ENCODE measurements around the gene TTC28.

The TTC28 gene

DNA sequence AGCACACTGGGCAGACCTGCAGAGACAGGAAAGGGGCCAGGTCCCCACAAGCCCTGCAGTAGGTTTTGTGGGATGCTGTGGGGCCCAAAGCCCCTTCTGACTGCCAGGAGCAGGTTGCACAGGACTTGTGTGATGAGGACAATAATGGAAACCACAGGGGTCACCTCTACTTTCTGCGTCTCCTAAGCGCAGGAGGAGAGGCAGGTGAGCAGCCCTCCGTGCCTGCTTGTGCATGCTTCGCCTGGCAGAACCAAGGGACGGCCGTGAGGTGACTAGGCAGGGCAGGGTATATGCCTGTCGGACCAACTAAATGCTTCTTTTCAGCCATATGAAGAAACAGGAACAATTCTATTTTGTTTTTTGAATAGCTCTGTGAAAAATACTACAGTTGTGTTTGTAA is 682.7 kb downstream of the TTC28 start:
- FAIRE-seq, result no peak

- no peak for FAIRE-seq
Measured at GRCh38 chr22:27996529-27996925, 683.1 kb downstream of the TTC28 start.

DNA sequence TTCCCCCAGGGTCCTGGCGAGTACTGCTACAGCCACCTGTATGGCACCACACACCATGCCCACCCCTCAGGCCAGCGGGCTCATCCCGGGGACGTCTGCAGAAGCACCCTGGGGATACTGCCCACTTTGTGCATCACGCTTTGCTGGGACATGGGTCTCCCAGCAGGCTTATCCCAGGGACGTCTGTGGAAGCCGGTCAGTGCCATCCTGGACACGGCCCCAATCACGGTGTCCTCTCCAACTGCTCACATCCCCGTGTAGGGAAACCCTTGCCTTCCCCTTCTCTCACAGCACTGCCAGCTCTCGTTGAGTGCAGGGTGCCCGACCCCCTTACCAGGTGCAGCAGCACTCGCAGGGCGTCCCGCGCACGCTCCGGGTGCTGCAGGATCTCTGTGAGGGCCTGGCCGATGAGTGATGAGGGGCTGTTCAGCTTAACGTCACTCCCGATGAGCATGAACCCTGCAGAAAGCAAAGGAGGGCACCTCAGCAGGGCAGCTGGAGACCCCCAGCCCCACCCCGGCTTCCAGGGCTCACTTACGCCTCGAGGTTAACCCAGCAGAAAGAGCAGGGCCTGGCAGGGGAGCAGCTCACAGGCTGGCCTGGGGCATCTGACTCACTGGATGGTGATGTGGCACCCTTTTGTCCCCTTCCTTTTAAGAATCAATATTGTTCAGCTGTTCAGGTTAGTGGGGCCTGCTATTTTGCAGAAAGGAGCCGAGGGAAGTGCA is 683.7 kb downstream of the TTC28 start:
- no peak for FAIRE-seq

DNA sequence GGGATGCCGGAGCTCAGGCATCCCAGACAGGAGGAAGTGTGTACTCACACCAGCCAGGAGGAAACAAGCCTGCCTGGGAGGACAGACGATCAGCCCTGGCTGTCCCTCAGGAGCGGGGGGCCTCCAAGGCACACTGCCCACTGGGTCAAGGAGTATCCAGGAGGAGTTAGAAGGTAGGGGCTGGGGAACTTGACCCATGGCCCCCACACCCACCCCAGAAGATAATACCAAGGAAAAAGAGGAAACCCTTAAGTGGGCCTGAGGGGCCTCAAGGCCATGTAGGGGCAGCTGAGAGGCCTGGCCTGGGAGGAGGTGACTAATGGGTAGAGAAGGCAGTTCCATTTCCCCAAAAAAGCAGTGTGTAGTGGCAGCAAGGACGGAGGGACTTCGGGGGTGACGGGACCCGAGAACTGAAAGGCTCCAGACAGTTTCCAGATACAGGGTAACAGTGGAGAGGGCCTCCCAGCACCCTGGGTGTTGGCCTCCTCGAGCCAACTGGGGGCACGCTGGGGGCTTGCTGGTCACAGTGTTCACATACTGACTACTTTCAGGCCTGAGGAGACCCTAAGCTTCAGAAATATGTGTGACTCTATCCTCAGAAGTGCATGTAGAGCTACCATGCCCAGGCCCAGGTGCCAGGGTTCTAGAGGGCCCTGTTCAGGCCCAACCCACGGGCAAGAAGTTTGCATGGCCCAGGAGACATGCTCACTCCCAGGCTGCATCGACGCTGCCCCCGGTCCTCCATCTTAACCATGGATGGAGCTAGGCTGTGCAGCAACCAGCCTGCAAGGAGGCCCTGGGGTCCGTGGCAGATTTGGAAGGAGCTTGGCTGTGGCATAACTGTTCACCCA is 684.9 kb downstream of the TTC28 start:
- FAIRE-seq, result no peak

DNA sequence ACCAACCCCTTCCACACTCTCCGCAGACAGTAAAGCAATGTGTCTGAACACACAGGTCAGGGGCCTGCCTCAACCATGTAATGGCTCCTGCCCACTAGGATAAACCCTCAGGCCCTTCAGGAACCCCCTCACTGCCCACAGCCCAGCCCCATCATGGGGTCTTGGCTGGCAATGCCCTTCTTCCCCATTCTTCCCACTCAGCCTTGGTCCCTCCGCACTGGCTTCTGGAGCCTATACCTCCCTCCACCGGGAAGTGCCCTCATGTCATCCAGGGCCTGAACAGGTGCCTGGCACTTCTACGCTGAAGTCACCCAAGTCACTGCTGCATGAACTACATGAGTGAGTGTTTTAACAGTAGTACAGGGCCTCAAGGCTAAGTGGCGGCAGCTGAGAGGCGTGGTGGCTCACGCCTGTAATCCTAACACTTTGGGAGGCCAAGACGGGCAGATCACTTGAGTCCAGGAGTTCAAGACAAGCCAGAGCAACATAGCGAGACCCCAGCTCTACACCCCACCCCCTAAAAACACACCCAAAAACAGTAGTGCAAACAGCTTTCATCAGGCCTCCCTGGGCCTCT is 685.8 kb downstream of the TTC28 start:
- no peak for FAIRE-seq

- no peak for FAIRE-seq
Measured at GRCh38 chr22:27993201-27993635, 686.4 kb downstream of the TTC28 start.

- FAIRE-seq, result no peak
Measured at GRCh38 chr22:27992294-27993165, 687.1 kb downstream of the TTC28 start.

- FAIRE-seq, result no peak
Measured at GRCh38 chr22:27991586-27992293, 687.9 kb downstream of the TTC28 start.

- no peak for FAIRE-seq
Measured at GRCh38 chr22:27990879-27991278, 688.8 kb downstream of the TTC28 start.

DNA sequence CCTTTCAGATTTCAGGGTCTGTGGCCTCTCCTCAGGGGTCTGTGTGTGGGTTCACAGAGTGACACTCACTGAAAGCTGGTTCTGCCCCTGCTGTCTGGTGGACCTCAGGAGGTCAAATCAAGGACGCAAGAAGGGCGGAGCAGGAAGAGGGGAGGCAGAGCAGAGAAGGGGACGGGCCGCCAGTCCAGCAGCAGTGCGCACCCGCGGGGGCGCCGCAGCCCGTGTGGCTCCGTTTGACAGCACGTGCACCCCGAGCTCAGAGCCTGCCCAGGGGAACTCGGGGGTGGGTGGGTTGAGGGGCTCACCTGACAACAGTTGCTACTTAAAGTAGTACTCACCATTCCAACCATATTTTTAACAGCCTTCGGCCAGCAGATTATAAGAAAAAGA is 689.2 kb downstream of the TTC28 start:
- no peak for FAIRE-seq

- FAIRE-seq, result no peak
Measured at GRCh38 chr22:27989758-27990450, 689.7 kb downstream of the TTC28 start.

GRCh38 chr22:27988704-27989103 is 690.9 kb downstream of the TTC28 start:
- no peak for FAIRE-seq

GRCh38 chr22:27987557-27987956 is 692.1 kb downstream of the TTC28 start:
- FAIRE-seq, result no peak

GRCh38 chr22:27986937-27987336 is 692.7 kb downstream of the TTC28 start:
- no peak for FAIRE-seq

DNA sequence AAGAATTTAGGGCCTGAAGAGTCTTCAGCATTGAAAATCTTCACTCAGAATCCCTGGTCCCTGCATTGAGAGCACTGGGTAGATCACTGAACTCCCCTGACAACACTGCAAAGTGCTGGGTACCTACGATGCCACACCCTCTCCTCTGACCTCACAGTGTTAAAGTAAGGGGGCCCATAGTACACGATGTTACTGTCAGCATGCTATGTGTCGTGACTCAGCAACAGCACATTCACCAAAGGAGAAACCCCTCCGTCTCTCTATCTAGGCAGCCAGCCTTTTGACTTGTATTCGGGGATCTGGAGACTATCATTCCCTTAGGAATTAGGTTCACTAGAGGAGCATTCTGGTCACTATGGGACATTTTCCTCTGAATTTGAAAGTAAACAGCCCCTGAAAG is 693.2 kb downstream of the TTC28 start:
- FAIRE-seq, result no peak

DNA sequence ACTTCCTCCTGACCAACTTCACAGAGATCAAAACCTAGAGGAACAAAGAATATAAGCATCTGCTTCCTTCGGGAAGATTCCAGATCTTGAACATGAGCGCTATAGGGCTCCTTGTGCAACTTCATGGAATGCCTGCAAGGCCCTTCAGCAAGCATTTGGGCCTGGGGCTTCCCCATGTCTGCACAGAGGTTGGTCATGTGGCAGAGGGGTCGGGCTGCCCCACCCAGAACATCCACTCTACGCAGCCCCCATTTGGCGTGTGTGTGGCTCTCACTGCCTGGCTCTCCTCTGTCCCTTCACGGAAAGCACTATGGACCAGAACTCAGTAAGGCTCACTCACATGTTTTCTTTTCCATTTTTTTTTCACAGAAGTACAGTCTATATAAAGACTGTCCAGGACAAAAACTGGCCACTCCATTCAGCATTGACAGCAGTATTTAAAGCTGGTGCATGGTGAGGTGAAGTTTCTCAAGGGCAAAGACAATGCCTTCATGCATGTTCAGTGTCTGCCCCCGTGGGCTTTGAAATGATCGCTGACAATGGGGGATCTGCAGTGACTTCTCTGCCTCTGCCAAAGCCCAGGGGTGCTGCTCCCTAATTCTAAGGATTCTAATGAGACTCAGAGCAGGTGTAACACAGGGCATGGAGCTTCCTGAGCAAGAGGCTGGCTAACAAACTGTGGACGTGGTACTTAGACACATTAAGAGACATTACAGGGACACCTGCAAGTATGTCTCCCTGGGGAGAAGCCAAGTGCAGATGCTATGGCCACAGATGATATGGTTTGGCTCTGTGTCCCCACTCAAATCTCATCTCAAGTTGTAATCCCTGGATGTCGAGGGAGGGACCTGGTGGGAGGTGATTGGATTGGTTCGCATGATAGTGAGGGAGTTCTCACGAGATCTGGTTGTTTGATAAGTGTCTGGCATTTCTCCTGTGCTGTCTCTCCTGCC is 694.0 kb downstream of the TTC28 start:
- FAIRE-seq, result no peak

- FAIRE-seq, result no peak
Measured at GRCh38 chr22:27984723-27985122, 694.9 kb downstream of the TTC28 start.

DNA sequence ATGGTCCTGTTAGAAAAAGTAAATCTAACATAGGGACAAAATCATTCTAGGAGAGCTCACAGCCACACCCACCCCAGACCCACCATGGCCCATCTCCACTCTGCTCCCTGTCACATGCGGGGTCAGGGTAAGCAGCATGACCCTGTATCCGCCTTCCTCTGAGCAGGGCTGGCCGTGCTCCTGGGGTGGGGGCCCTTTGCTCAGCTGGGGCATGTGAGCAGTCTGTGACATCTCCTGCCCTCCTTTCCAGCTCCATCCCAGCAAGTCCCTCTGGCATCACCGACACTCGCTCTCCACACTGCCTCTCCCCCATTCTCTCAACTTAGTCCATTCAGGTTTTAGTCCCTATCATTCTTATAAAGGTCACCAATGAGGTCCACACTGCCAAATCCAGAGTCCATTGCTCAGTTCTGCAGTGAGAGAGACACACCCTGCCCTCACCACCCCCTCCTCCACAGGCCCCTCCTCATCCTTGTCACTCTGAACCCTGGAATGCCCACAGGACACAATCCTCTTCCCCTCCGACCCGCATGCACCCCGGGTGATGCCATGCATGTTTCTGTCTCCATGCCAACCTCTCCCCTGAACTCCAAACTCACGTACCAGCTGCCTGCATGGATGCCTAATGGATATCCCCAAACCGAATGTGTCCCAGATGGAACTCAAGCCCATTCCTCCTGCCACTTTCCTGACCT is 695.5 kb downstream of the TTC28 start:
- FAIRE-seq, result no peak

DNA sequence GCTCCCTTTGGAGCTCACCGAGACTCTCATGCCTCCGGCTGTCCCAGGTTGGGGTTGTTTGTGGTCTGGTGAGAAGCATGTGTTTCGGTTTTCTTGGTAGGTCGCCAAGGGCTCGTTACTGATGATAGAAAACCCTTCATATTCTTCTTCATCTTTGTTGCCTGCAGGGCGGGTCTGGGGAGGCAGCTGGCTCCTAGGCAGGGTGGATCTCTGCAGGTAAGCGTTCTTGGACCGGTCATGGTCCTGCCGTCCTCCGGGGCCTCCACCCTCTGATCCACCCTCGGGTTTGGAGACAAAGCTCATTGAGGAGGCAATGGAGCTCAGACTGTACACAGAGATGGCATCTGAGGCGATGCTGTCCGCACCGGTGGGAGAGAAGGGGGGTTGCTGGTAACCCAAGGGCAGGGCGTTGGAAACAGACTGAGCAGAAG is 696.3 kb downstream of the TTC28 start:
- no peak for FAIRE-seq
